GM18867 (cell line): ENCODE data around the gene ZNF587B.
"Not testable (repeated sequence)": the region's sequence is repeated elsewhere in the genome, so short reads cannot be mapped to it uniquely, and the experiment has no call there.

Experiments used
- ATAC-seq: cut with Tn5 transposase; IDR thresholded peaks from one replicate; pipeline ENCODE4 v1.9.1; 2021; ENCODE audit warnings: mild to moderate bottlenecking, moderate library complexity; ENCODE audit not compliant: unreplicated experiment

ZNF587B gene

DNA sequence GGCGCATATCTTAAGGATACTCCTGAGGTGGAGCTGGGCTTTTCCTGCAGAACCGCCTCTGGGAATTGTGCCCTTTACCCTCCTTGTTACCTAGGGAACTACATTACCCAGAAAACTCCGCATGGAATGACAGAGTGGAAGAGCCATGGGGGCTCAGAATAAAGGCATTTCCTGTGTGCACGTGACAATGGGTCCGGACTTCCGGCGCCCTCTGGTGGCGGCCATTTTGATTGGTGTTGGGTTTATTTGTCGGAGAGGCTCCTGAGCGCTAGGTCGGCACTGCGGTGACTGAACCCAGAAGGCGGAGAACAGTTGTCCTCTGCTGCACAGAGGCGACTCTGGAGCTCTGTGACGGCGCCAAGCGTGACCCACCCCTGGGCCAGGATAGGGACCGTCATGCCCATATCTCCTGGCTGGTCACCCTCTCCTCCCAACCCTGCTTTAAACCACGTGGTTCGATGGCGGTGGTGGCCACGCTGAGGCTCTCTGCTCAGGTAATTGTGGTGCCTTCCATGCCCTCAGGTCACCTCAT is at the start of gene ZNF587B:
Gene ZNF587B, plus strand, starts transcription at position 229 of the 532 bp plus-strand sequence. Its CDS starts 230 bp downstream, at position 459.
- ATAC-seq, result no peak

DNA sequence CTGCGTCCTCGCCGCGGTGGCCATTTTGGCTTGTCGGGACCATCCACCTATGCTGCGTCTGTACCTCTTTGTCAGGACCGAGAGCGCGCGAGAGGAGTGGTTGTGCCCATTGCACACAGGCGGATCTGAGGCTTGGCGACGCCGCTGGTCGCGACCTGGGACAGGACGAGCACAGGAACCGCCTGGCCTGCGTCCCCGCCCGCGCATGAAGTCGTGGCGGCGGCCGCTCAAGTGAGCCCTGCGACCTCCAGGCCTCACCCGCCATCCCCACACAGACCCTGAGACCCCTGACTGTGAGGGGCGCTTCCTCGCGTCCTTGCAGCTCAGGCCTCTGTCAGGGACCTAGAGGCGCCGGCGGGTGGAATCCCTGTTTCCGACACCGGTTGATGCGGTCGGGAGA is 43.8 kb upstream of the ZNF587B start:
- no peak for ATAC-seq

DNA sequence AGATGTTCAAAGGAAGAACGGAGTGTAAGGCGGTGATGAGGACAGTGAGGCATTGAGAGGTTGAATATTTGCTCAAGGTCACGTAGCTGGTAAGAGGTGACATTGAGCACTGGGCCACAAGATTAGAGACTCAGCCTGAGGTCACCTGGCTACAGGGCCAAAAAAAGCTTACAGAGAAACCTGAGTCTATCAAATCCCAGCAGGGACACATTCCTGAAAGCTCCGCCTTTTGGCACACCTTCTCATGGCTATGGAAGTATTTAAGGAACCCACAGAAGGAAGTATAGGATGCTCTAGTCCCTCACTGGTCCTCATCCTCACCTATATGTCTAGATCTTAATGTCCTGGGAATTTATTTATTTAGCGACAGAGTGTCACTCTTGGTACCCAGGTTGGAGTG is 43.2 kb upstream of the ZNF587B start:
- ATAC-seq, result no peak

DNA sequence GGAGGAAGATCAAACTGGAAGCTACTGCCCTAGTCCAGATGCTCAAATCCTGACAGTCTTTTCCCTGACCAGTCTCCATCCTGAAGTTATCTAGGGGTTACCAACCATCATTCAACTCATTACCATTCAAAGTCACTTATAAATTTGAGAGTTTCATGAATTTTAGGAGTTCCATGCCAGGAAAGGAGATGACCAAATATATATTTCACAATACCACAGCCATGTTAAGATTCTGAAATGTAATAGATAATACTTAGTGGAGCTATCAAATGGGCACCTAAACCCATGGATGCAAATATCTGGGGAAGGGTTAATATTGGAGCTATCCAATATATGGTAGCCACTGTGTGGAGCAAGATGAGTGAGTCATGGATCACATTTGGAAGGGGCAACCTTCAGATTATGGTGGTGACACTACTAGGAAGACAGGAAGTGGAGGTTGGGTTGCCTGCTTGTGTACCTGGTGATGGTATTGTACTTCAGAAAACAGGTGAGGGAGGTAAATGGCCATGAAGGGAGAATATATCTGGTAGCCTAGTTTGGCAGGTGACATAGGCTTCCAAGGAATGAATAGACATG is 41.9 kb upstream of the ZNF587B start:
- no peak for ATAC-seq

DNA sequence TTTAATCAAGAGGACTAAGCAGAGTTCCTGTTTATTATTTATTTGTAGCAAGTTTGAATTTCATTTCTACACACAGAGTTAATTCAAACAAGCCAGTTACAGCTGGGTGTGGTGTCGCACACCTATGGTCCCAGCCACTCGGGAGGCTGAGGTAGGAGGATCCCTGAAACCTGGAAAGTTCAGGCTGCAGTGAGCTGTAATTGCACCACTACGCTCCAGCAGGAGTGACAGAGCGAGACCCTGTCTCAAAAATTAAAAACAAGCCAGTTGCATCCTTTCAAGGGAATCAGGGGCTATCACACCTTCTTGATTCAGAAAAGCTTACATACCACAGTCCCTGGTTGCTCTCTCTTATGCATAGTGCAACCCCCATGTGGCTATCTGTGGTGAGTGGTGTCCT is 40.8 kb upstream of the ZNF587B start:
- no peak for ATAC-seq

DNA sequence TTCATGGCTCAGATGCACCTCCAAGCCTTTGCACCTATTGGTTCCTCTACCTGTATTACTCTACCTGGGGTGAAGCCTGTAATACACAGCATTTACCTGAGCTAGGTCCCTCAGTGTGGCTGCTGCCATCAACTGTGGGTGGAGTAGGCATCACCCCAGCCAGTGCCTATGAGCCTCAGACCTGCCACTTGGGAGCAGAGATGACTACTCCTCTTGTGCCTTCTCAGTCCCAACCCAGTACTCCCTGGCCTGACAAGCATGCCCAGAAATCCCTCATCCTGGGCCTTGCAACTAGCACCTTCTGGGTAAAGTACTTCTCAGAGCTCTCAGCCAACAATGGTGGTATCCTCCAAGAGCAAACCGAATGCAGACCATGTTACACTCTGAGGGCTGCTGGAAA is 33.5 kb upstream of the ZNF587B start:
- not testable (repeated sequence) for ATAC-seq

DNA sequence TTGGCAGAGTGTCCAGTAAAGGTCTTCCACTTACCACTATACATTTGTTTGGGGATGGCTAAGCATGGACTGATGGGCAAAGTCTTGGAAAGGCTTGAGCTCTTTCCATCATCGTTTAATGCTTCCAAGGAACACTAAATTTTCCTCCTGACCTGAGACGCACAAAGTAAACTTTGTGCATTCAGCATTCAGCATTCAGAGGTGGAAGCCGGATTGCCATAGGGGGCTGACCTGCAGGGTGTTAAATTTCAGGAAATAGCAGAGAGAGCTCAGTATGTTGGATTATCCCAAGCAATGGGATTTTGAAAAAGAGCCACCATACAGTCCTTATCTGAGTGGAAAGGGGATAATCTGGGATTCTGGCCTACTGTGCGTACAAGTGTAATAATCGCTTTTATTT is 29.4 kb upstream of the ZNF587B start:
- ATAC-seq, result no peak

DNA sequence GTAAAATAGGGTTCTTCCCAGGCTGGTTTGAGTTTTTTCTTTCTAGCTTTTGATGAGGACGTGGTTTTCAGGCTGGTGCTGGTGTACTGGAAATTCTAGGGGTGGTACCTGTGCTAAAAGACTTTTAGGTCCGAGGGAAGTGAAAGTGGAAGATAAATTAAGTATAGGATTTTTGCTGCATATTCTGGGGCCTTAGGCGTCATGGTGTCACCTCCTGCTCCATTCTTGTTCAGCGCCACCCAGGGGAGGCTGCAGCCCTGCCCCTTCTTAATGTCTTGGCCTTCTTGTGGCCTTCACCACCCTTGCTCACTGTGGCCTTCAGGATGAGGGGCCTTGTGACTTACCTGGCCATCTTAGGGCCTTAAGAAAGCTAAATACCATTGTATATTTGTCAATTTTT is 27.8 kb upstream of the ZNF587B start:
- no peak for ATAC-seq

DNA sequence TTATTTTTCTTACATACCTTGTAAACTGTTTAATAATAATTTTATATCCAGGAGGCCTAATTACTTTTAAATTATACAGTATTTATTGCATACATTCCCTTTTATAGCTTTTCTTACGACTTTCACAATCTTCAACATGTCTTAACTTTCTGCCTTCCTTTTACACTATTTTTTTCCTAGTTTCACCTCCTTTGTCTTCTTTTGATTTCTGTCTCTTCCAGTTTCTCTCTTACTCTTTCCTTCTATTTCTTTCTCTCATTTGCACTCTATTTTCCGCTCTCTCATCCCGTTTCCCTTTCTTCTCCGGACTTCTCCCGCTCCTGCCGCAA is 26.9 kb upstream of the ZNF587B start:
- ATAC-seq, result no peak

DNA sequence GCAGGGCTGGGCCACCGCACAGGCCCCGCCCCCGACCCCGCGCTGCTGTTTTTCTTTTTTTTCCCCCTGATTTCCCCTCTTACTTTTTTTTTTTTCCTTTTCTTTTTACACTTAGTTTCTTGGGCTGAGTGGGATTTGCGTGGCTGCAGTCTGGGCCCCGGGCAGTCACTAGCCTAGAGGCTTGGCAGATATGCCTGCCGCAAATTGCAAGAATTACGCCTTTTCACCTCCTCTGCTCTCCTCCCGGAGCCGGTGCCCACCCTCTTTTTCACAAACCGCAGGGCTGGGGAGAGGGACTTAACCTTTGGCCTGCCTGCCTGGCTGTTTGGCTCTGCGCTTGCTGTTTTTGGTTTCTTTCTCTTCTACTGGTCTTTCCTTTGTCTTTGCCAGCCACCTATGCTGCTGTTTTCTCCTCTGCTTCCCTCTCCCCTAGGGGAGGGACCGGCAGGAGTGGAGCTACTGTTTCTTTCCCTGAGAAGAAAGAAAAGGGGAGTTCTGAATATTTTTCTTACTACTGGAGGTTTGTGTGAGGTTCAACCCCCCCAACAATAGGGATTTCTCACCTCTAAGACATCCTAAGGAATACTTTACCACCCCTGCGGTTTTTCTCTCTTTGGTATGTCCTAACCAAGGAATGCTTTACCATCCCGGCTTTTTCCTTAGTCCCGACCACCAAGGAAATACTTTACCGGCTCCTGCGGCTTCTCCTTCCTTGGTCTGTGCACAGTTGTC is 26.3 kb upstream of the ZNF587B start:
- no peak for ATAC-seq

DNA sequence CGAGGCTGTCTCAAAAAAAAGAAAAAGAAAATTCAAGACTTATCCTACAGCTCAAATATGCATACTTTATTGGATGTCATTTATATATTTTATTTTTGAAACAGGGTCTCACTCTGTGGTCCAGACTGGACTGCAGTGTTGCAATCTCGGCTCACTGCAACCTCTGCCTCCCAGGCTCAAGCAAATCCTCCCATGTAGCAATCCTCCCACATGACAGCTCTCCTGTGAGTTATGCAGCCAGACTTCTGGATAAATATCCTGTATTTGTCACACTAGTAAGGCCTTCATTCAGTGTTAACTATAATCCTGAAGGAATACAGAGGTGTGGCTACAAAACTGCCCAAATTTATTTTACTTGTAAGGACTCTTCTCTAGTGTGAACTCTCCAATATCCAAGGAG is 22.6 kb upstream of the ZNF587B start:
- no peak for ATAC-seq

DNA sequence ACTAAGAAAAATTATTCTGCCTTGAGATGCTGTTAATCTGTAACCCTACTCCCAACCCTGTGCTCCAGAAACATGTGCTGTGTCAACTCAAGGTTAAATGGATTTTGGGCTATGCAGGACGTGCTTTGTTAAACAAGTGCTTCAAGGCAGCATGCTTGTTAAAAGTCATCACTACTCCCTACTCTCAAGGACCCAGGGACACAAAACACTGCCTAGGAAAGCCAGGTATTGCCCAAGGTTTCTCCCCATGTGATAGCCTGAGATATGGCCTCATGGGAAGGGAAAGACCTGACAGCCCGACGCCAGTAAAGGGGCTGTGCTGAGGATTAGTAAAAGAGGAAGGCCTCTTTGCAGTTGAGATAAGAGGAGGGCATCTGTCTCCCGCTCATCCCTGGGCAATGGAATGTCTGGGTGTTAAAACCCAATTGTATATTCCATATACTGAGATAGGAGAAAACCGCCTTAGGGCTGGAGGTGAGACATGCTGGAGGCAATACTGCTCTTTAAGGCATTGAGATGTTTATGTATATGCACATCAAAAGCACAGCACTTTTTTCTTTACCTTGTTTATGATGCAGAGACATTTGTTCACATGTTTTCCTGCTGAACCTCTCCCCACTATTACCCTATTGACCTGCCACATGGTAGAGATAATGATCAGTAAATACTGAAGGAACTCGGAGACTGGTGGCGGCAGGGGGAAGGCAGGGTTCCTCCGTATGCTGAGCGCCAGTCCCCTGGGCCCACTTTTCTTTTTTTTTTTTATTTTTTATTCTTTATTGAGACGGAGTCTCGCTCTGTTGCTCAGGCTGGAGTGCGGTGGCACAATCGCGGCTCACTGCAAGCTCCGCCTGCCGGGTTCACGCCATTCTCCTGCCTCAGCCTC is 19.4 kb upstream of the ZNF587B start:
- not testable (repeated sequence) for ATAC-seq

DNA sequence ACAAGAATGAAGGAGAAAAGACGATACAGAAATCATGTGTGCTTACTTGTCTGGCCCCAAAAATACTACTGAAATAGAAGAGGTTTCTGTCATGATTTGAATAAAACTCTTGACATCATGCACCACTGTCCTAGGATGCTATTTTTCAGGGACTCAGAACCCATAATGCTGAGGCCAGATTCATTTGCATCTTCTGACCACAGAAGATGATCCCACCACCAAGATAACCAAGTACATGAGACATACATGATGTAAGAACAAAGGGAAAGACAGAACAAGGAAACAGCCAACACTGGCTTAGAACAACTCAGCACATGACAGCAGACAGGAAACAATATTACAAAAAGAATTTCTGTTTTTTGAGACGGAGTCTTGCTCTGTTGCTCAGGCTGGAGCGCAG is 17.9 kb upstream of the ZNF587B start:
- ATAC-seq, result no peak

DNA sequence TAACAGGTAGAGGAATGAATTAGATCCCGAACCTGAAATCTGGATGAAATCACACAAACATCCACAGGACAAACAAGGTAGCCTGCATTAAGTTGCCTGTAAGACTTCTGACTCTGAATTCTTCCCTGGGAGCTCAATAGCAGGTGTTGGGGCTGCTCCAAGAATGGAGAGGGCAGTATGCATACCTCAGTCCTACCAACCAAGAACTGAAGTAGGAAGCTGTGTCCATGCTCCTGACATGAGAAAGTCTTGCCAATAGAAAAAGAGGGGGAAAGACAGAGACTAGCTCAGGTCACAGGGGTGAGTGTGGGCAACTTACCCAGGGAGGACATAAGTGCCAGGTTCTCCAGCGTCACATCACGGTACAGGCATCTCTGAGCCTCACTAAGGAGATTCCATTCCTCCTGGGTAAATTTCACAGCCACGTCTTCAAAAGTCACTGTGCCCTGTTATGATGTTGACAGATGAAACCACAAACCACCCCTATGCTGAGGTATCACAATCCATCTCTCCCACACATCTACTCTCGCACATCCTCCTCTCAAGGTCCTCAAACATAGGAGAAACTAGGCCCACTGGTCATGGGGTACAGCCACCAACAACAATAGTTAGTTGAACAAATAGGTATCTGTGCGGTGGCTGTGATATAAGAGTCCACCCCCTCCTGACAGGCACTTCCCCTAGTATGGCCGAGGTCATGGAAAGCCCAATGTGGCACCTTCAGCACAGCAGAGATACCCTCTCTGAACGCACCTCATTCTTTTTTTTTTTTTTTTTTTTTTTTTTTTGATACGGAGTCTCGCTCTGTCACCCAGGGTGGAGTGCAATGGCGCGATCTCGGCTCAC is 16.9 kb upstream of the ZNF587B start:
- ATAC-seq, result not testable (repeated sequence)

DNA sequence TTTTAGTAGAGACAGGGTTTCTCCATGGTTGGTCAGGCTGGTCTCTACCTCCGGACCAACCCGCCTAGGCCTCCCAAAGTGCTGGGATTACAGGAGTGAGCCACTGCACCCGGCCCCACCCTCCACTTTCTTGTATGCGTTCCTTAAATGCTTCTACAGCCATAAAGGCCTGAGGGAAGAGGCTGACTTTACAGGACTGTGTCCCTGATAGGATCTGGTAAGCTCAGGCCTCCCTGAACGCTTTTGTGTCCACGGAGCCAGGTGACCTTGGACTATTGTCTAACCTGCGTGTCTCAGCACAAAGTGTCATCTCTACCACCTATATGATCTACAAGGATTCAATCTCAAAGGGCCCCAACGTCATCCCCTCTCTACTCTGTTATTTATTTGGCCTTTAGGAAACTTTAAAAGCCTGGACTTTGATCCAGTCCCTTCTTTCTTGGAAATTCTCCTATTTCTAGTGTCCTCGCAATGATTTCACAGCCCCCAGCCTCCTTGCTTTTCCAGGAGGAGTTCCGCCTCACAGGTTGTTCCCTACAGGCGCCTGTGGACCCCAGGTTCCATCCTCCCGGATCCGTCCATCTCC is 16.1 kb upstream of the ZNF587B start:
- no peak for ATAC-seq

DNA sequence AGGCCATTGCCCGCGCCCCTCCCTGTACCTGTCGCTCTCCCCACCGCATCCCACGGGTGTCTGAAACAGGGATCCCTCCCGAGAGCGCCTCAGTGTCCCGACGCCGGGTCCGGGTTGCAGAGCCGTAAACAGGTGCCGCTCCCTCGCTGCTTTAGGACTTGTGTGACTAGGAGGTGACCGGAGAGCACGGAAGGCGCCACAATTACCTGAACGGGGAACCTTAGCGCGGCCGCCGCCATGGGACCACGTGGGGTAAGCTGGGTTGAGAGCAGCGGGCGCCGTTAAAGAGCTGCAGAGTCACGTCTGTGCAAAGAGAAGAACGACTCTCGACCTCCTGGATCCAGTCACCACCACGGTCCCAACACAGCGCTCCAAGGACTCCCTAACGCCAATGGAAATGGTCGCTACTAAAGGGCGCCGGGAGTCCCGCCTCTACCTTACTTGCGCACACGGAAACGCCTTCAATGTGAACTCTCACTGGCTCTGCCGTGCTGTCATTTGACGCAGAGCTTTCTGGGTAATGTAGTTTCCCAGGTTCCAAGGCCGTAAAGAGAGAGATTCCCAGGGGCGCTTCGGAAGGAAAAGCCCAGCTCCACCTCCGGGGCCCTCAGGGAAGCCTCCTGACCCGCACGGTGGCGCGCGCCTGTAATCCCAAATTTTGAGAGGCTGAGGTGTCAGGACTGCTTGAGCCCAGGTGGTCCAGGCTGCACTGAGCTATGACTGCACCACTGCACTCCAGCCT is 15.4 kb upstream of the ZNF587B start, which contains the start of gene ZNF552:
Gene ZNF552, minus strand, starts transcription at position 409 of the 742 bp plus-strand sequence. Its CDS starts 170 bp downstream, at position 239.
- peak; percentile 80 for ATAC-seq

DNA sequence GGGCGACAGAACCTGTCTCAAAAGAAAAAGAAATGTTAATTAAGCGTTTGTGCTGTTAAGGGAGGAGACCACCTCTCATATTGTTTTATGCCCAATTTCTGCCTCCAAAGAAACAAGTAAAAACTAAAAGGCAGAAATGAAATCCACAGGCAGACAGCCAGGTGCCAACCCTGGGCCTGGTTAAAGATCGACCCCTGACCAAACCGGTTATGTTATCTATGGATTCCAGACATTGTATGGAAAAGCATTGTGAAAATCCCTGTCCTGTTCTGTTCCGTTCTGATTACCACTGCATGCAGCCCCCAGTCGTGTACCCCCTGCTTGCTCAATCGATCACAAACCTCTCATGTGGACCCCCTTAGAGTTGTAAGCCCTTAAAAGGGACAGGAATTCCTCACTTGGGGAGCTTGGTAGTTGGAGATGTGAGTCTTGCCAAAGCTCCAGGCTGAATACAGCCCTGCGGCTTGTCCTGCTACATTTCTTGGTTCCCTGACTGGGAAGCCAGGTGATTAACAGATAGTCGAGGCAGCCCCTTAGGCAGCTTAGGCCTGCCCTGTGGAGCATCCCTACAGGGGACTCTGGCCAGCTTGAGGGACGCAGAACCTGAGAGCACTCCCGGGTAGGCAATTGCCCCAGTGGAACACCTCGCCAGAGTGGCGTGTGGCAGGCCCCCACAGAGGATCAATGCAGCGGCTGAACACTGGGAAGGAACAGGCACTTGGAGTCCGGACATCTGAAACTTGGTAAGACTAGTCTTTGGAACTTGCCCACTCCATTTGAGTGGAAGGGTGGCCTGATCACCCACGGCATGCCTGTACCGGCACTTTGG is 14.6 kb upstream of the ZNF587B start:
- no peak for ATAC-seq

DNA sequence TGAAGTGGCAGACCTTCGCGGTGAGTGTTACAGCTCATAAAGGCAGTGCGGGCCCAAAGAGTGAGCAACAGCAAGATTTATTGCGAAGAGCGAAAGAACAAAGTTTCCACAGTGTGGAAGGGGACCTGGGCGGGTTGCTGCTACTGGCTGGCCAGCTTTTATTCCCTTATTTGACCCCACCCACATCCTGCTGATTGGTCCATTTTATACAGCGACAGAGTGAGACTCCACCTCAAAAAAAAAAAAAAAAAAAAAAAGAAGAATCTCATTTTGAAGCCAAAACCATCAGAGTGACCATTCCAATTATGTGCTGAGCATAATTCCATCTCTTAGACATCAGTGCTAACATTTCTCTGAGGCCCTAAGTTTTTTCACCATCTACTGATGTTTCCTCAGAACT is 13.4 kb upstream of the ZNF587B start:
- no peak for ATAC-seq

DNA sequence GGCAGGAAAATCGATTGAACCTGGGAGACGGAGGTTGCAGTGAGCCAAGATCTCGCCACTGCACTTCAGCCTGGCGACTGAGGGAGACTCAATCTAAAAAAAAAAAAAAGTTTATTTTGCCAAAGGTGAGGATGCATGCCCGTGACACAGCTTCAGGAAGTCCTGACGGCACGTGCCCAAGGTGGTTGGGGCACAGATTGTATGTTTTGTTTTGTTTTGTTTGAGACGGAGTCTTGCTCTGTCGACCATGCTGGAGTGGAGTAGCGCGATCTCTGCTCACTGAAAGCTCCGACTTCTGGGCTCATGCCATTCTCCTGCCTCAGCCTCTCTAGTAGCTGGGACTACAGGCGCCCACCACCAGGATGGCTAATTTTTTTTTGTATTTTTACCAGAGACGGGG is 12.1 kb upstream of the ZNF587B start:
- no peak for ATAC-seq
